DMS53 treated with DMSO at 0.1 percent for 48 hours (cell line): Measurements from ENCODE around the gene DRC7.

Experiments
- DNase-seq: peaks from one replicate; lab custom pipeline; 2025; ENCODE audit not compliant: unreplicated experiment; lab: John Stamatoyannopoulos, UW

DRC7 gene

GRCh38 chr16:57759541-57760356 lies 65.1 kb downstream of the DRC7 start:
- DNase-seq, result no peak

GRCh38 chr16:57760357-57761160 lies 66.0 kb downstream of the DRC7 start:
- no peak for DNase-seq

GRCh38 chr16:57761301-57761700 lies 66.7 kb downstream of the DRC7 start:
- DNase-seq, result no peak

DNA sequence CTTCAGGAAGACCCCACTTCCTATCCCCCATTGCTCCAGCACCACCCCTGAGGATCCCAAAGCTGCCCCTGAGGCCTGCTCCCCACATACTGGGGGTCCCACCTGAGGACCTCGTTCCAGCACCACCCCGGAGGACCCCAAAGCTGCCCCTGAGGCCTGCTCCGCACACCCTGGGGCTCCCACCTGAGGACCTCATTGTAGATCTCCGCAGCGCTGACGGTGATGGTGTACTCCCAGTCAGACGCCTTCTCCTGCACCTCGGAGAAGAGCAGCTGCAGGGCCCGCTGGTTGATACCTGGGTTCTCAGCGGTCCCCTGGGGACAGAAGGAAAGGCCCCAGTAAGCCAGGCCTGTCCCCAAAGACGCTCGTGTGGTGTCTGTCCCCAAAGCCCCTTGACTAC lies 67.4 kb downstream of the DRC7 start:
- DNase-seq, result no peak

- DNase-seq, result no peak
Observed at GRCh38 chr16:57762365-57763040, 67.9 kb downstream of the DRC7 start.

DNA sequence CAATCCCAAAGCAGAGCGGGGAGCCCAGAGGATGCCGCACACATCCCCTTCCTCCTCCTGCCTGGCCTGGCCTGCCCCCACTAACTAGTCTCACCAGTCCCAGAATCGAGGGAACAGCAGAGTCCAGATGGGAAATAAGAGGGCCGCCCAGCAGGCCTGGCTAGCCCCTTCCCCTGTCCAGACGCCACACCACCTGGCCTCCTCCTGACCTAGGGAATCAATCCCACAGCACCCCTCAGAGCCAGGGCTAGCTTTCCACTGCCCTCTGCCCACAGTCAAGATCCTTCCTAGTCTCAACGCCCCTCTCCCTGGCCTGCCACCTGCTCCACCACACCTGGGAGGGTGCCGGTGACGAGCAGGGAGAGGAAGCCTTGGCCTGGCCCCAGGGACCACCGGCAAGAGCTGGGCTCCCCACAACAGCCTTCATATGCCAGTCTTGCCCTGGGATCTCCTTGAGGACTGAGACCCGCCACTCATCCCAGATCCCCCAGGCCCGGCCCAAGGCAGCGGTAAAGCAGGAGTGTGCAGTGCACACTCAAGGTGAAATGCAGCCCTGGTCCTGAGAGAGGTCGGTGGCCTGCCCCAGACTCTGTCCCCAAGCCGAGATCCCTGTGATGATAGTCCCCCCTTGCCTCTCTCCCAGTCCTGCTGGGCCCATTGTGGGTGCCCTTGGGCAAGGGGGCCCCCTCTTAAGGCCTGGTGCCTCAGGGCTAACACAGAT lies 68.8 kb downstream of the DRC7 start:
- DNase-seq, result no peak

GRCh38 chr16:57764006-57764340 lies 69.4 kb downstream of the DRC7 start:
- no peak for DNase-seq

DNA sequence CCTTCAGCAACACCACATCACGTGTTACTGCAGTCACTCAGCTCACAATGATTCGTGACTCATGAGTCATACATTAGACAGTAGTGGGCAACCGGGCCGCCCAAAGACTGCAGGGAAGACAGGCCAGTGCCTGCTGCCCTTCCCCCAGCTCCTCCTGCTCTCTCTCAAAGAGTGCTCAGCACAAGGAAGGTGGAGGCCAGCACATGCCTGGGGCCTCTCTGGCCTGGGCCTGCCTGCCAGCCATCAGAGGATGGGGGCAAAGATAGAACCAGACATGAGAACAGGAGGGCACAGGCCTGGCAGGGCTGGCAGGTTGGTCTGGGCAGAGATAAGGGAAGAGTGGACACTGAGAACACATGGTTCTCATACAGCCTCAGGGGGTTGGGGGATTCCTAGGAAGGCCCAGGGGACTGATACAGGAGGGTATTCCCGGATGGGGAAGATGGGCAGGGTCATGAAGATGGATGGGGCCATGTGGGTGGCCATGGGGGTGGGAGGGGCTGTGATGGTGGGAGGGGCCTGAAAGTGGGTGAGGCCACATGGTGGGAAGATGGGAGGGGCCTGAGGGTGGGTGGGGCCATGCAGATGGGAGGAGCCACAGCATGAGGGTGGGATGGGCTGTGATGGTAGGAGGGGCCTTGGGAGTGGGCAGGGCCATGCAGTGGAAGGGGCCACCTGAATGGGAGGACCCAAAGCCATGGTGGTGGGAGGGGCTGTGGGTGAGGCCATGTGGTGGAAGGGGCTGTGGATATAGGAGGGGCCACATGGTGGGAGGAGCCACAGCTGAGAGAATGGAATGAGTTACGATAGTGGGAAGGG lies 69.9 kb downstream of the DRC7 start:
- DNase-seq, result peak; percentile 70

DNA sequence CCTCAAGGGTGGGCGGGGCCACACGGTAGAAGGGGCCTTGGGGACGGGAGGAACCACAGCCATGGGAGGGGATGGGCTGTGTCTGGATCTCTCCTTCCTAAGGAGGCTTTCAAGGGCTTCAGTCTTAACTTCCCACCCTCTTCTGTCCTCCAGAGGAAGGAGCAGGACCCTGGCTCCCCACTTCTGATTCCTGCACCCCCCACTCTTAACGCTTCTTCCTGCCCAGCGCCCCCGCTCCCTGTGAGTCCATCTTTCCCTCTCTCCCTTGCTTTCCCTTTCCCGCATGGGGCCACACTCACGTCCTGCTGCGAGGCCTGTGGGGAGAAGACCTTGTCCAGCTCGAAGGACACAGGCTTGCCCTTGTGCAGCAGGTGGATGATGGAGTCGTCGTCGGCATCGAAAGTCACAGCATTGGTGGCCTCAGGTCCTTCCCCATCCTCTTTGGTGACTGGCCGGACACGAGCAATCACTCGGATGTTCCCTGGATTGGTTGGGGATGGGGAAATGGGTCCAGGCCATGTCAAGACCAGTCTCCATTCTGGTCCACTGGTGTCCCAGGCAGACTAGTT lies 70.6 kb downstream of the DRC7 start:
- DNase-seq, result no peak

- DNase-seq, result no peak
Observed at GRCh38 chr16:57766714-57767348, 72.2 kb downstream of the DRC7 start.

GRCh38 chr16:57769541-57770145 lies 75.0 kb downstream of the DRC7 start:
- DNase-seq, result no peak

DNA sequence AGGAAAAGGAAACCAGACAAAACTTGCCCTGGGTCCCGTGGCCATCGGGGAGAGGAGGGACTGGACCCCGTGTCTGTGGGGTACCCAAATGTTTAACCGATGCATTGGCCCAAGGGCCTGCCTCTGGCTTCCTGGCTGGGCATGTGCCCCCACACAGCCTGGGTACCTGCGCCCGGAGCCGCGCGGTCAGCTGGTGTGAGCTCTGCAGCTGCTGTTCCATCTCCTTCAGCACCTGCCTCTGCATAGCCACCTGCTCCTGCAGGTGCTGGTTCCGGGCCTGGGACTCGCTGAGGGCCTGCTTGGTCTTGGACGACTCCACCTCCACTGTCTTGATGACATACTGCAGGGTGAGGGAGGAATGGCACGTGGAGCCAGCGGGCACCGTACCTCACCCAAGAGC lies 75.8 kb downstream of the DRC7 start:
- DNase-seq, result peak; percentile 79

- no peak for DNase-seq
Observed at GRCh38 chr16:57771141-57771785, 76.7 kb downstream of the DRC7 start.

GRCh38 chr16:57773019-57773418 lies 78.4 kb downstream of the DRC7 start:
- no peak for DNase-seq

GRCh38 chr16:57773655-57774295 lies 79.2 kb downstream of the DRC7 start:
- DNase-seq, result no peak

- DNase-seq, result no peak
Observed at GRCh38 chr16:57774705-57775285, 80.2 kb downstream of the DRC7 start.

- peak; percentile 73 for DNase-seq
Observed at GRCh38 chr16:57775661-57776469, 81.3 kb downstream of the DRC7 start.
